NCI-H128 (cell line): Measurements from ENCODE around the gene METAP1D.

Experiments used
- DNase-seq: peaks from one replicate; lab custom pipeline; 2025; ENCODE audit not compliant: unreplicated experiment; lab: John Stamatoyannopoulos, UW

Gene METAP1D

GRCh38 chr2:172128484-172128883 lies 128.7 kb downstream of the METAP1D start:
- DNase-seq = no peak

GRCh38 chr2:172129404-172129803 lies 129.7 kb downstream of the METAP1D start:
- no peak for DNase-seq
